Progenitor cell of endocrine pancreas (in vitro differentiated cells): Measurements from ENCODE around the gene STX10. TPM values are rescaled to one million over a fixed set of nuclear protein-coding genes. Genes with fewer than 3 reads are reported as not detected.
"Not testable (repeated sequence)": the region's sequence is repeated elsewhere in the genome, so short reads cannot be mapped to it uniquely, and the experiment has no call there.

Experiments used
- DNase-seq: peaks from one replicate; pipeline ENCODE4 v3.0.0; 2021; ENCODE audit warnings: low spot score; ENCODE audit not compliant: unreplicated experiment
- H3K27ac Mint-ChIP-seq: 2 replicates; pipeline ENCODE4 v1.8.0; 2021; ENCODE audit warnings: mild to moderate bottlenecking, moderate library complexity, mixed read lengths
- H3K27me3 Mint-ChIP-seq: 2 replicates; pipeline ENCODE4 v1.8.0; 2021; ENCODE audit warnings: mixed read lengths
- H3K36me3 Mint-ChIP-seq: 2 replicates; pipeline ENCODE4 v1.8.0; 2022; ENCODE audit warnings: mixed read lengths; ENCODE audit not compliant: insufficient read depth
- H3K4me1 Mint-ChIP-seq: 2 replicates; pipeline ENCODE4 v1.8.0; 2021; ENCODE audit warnings: low read depth, mixed read lengths
- H3K4me3 Mint-ChIP-seq: 2 replicates; pipeline ENCODE4 v1.8.0; 2021; ENCODE audit warnings: low read depth, mild to moderate bottlenecking, moderate library complexity, mixed read lengths
- H3K9me3 Mint-ChIP-seq: 2 replicates; pipeline ENCODE4 v1.8.0; 2021; ENCODE audit warnings: low read depth, mixed read lengths
- CTCF ChIP-seq: fragments of 200-600 bp; sonication (generic); IDR thresholded peaks from one replicate; pipeline ENCODE4 v1.5.0; 2021; ENCODE audit warnings: antibody characterized with exemption, mild to moderate bottlenecking; ENCODE audit not compliant: unreplicated experiment
- total RNA-seq: library from RNA; stranded (reverse); gene quantifications from 2 replicates; pipeline ENCODE4 v1.2.1, GENCODE V29; 2021

STX10 gene
- total RNA-seq, 1 donor from 2014 or later = 49.2 TPM

- no peak for DNase-seq
- Mint-ChIP-seq H3K9me3 (no peaks in the 10 kb centered on the region), H3K27me3 (no peaks in the 10 kb centered on the region), H3K36me3 (no peaks in the 10 kb centered on the region), H3K27ac (no peak overlapping the region), H3K4me1 (no peaks in the 10 kb centered on the region), H3K4me3 (no peak overlapping the region)
- TF ChIP-seq CTCF = no peak
Observed at GRCh38 chr19:13189600-13189999, 39.4 kb upstream of the STX10 start.

GRCh38 chr19:13187419-13187818, 37.2 kb upstream of the STX10 start:
- TF ChIP-seq CTCF = no peak
- no peaks in the 10 kb centered on the region for H3K36me3 Mint-ChIP-seq
- H3K4me1 Mint-ChIP-seq = no peaks in the 10 kb centered on the region
- no peaks in the 10 kb centered on the region for H3K9me3 Mint-ChIP-seq
- H3K4me3 Mint-ChIP-seq = no peak overlapping the region
- no peak overlapping the region for H3K27ac Mint-ChIP-seq
- DNase-seq = no peak
- no peaks in the 10 kb centered on the region for H3K27me3 Mint-ChIP-seq

GRCh38 chr19:13186688-13187087, 36.5 kb upstream of the STX10 start:
- H3K4me1 Mint-ChIP-seq, H3K27me3 Mint-ChIP-seq, DNase-seq, H3K27ac Mint-ChIP-seq, H3K36me3 Mint-ChIP-seq, H3K4me3 Mint-ChIP-seq, H3K9me3 Mint-ChIP-seq: not testable (repeated sequence)

GRCh38 chr19:13185763-13186657, 35.8 kb upstream of the STX10 start:
- not testable (repeated sequence) for H3K4me3 Mint-ChIP-seq, H3K27ac Mint-ChIP-seq, DNase-seq, H3K36me3 Mint-ChIP-seq, H3K4me1 Mint-ChIP-seq, H3K9me3 Mint-ChIP-seq, H3K27me3 Mint-ChIP-seq

GRCh38 chr19:13184926-13185325, 34.8 kb upstream of the STX10 start:
- H3K4me3 Mint-ChIP-seq, H3K4me1 Mint-ChIP-seq, H3K27ac Mint-ChIP-seq, DNase-seq, H3K9me3 Mint-ChIP-seq, H3K36me3 Mint-ChIP-seq, H3K27me3 Mint-ChIP-seq: not testable (repeated sequence)

GRCh38 chr19:13181747-13182388, 31.7 kb upstream of the STX10 start:
- Mint-ChIP-seq H3K4me3 (no peak overlapping the region), H3K9me3 (no peaks in the 10 kb centered on the region), H3K36me3 (no peaks in the 10 kb centered on the region), H3K27me3 (no peaks in the 10 kb centered on the region), H3K27ac (peak overlapping the region; percentile 71), H3K4me1 (no peaks in the 10 kb centered on the region)
- DNase-seq = no peak
- TF ChIP-seq CTCF = no peak

GRCh38 chr19:13178291-13178690, 28.1 kb upstream of the STX10 start:
- H3K27me3 Mint-ChIP-seq, H3K4me3 Mint-ChIP-seq: not testable (repeated sequence)

GRCh38 chr19:13177584-13177983, 27.4 kb upstream of the STX10 start:
- not testable (repeated sequence) for H3K36me3 Mint-ChIP-seq, H3K27ac Mint-ChIP-seq, DNase-seq, H3K4me3 Mint-ChIP-seq, H3K9me3 Mint-ChIP-seq, H3K4me1 Mint-ChIP-seq, H3K27me3 Mint-ChIP-seq

More at GRCh38 chr19:13178291-13178690, 28.1 kb upstream of the STX10 start:
- not testable (repeated sequence) for DNase-seq, H3K27ac Mint-ChIP-seq, H3K9me3 Mint-ChIP-seq, H3K36me3 Mint-ChIP-seq, H3K4me1 Mint-ChIP-seq
